ENCODE data around the gene GOLT1B.
A peak's percentile ranks its signal among the peaks of the same experiment; 100 is the strongest.
"Not testable (repeated sequence)": the region's sequence is repeated elsewhere in the genome, so short reads cannot be mapped to it uniquely, and the experiment has no call there.

The GOLT1B gene, protein sequence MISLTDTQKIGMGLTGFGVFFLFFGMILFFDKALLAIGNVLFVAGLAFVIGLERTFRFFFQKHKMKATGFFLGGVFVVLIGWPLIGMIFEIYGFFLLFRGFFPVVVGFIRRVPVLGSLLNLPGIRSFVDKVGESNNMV

GRCh38 chr12:21501258-21502163 lies at the start of gene GOLT1B, which contains the start of gene RECQL:
GOLT1B (plus strand) TSS chr12:21501789; CDS start chr12:21501924, 135 bp downstream.
RECQL (minus strand) TSS chr12:21501635; CDS start chr12:21499570, 2,065 bp downstream.
- DNase-seq = peak; percentile 65

DNA sequence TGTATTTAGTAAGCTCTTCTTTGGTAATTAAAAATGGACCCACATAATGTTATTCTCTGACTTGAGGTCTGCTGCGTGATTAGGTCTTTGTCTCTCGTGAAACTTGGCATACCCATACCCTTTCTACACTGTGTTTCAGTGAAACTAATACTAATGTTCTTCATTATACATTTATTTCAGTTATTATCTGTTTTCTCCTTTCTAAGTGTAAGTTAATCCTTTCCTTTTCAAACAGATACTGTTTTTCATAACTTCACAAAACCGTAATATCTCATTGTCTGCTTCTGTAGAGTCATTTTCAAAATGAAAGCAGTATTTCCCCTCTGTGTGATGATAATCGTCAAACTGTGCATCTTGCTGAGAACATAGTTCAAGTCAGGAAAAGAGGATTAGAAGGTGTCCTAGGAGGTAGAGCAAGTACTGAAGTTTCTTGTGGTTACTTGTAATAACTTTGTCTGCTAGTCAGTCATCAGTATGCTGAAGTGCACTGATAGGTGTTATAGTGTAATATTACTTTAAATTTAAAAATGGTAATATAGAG lies 48.2 kb upstream of the GOLT1B start:
- DNase-seq = no peak

GRCh38 chr12:21456291-21456780 lies 45.3 kb upstream of the GOLT1B start:
- DNase-seq = no peak

GRCh38 chr12:21459474-21459873 lies 42.1 kb upstream of the GOLT1B start:
- DNase-seq = no peak

DNA sequence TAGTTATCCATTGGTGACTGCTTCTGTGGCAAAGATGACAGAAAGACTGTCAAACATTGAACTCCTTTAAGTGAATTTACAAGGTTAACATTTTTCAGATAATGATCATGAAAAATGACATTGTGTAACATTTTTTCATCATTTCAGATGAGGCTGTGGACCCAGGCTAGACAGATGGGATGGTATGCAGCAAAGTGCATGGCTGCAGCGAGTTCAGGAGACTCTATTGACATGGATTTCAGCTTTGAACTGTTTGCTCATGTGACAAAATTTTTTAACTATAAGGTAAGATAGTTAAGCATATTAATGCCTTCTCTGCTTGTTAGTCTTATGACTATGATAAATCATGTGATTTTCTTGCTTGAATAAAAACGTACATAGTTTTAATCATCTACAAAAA lies 34.3 kb upstream of the GOLT1B start:
- not testable (repeated sequence) for DNase-seq

- no peak for DNase-seq
Observed at GRCh38 chr12:21471294-21471693, 30.3 kb upstream of the GOLT1B start.

- no peak for DNase-seq
Observed at GRCh38 chr12:21472197-21472823, 29.3 kb upstream of the GOLT1B start.

- no peak for DNase-seq
Observed at GRCh38 chr12:21475552-21475951, 26.0 kb upstream of the GOLT1B start.

- DNase-seq = no peak
Observed at GRCh38 chr12:21476949-21477348, 24.6 kb upstream of the GOLT1B start.

- DNase-seq = no peak
Observed at GRCh38 chr12:21478756-21479455, 22.7 kb upstream of the GOLT1B start.

GRCh38 chr12:21483531-21483930 lies 18.1 kb upstream of the GOLT1B start:
- no peak for DNase-seq

- no peak for DNase-seq
Observed at GRCh38 chr12:21485998-21486397, 15.6 kb upstream of the GOLT1B start.

DNA sequence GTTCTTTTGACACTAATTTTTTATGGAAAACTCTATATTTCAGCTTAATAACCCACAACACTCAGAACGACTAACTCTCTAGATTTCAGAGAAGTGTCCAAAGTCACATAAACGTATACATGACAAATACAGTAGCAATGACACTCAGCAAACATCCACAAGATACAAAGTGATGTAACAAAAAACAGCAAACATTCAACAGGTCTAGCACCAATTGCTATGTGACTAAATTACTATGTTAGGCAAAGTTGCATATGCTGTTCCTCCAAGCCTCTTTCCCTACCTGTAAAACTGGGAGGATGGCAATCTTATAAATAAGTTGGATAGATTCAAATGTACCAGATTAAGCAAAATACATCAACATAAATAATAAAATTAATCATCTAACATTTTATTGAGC lies 1.8 kb upstream of the GOLT1B start:
- no peak for DNase-seq

DNA sequence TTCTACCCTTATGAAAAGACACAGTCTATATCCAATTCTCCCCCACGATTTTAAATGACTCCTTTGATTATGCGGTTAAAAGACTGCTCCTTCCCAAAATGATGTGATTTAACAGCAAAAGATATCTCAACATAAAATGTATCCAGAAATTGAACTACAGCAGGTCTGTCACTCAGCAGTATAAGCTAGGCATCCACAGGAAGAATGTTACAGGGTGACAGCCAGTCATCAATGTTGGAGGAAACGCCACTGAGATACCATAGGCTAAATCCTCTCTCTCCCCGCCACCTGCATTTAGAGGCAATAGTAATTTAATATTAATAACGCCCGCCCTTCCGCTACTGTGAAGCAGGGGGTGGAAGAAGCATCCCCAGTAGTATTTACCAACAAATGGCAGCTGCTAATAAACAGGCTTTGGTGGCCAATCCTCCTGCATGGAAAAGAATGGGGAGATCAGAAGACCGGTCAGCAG lies 767 bp upstream of the GOLT1B start:
- DNase-seq = peak; percentile 8

DNA sequence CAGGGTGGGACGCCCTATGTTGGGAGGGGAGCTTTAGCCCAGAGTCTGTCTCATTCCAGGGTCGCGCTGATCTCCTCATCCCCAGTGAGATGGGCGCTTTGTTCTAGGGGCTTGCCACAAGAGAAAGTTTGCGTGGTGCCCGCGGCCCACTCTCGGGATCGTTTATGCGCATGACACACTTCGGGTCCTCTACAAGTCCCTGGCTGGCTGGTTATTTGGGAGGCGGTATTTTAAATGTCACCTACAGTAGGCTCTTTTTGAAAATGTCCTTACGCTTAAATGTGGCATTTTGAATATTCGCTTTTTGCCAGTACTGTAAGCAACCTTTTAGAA lies 541 bp downstream of the GOLT1B start:
- DNase-seq = no peak

DNA sequence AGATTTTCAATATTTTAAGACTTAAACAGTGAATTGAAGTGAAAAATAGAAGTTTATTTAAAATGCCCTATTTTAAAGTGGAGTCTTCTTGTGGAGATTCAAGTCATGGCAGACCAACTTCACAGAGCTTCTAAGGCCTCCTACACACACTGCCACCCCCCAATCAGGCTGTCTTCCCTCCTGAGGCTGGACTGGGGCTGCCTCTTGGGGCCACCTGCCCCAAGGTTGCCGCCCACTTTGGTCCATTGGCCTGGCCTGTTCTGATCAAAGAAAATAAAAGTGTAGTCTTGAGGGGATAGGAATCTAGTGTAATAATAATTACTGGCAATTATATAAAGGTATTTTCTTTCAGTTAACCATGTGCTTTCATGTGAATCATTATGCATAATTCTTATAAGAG lies 1.3 kb downstream of the GOLT1B start:
- DNase-seq = no peak

DNA sequence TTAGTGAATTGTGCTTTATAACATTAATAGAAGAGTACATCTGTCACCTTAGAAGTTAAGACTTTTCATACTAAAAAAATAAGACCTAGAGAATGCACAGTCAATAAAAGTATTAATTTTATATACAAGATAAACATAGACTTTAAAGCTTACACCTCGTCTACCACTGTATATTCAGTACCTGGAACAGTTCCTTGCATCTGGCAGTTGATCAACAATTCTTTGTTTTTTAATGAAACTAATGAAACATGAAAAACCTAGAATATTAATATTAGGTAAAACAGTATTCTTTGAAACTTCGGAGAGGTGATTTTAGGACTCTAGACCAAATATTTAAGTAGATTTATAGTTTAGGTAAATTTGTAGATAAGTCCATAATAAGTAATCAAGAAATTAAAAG lies 4.3 kb downstream of the GOLT1B start:
- no peak for DNase-seq

GRCh38 chr12:21507849-21508248 lies 6.3 kb downstream of the GOLT1B start:
- no peak for DNase-seq

DNA sequence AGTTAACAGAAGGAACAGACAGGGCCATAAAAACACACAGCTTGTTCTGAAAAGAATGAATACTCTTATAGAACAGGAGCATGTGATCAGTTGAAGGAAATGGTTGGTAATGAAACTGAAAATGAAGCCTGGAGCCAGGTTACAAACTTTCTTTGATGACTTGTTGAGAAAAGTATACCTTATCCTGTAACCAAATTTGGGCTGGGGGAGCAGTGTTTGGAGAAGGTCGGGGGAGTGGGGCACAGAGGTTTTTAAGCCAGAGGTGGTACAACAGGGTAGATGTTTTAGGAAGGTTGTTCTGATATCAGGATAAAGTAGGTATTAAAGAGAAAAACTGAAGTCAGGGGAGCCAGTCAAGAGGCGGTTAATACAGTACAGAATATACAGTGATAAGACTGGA lies 8.2 kb downstream of the GOLT1B start:
- DNase-seq = no peak

DNA sequence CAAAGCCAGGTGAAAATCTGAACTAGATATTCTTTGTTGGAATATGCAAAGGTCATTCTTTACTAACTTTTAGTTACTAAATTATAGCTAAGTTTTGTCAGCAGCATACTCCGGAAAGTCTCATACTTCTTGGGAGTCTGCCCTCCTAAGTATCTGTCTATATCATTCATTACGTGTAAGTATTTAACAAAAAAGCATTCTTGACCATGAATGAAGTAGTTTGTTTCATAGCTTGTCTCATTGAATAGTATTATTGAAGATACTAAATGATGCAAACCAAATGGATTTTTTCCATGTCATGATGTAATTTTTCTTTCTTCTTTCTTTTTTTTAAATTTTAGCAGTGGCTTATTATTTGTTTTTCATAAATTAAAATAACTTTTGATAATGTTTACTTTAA lies 14.7 kb downstream of the GOLT1B start:
- no peak for DNase-seq

- DNase-seq = no peak
Observed at GRCh38 chr12:21518451-21518850, 16.9 kb downstream of the GOLT1B start.

- no peak for DNase-seq
Observed at GRCh38 chr12:21521541-21521940, 20.0 kb downstream of the GOLT1B start.

DNA sequence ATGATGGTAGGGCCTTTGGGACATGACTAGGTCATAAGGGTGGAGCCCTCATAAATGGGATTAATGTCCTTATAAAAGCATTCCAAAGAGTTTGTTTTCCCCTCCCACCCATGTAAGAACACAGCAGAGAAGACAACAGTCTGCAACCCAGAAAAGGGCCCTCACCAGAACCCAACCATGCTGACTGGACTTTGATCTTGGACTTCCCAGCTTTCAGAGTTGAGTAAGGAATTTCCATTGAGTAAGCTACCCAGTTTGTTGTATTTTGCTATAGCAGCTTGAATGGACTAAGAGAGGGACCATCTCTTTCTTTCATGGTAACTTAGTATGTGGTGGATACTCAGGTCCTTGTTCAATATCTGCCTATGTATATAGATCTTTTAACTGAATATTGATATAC lies 21.6 kb downstream of the GOLT1B start:
- DNase-seq = no peak

Data from KG1 (cell line).